Activated CD4-positive, alpha-beta T cell treated with anti-CD3 and anti-CD28 coated beads, Interleukin-2, amount 10 ng/mL, durations not matched to agents 7 days and 5 days (primary cell): ENCODE measurements around the gene GIMAP2. TPM values are rescaled to one million over a fixed set of nuclear protein-coding genes. Genes with fewer than 3 reads are reported as not detected.
A peak's percentile ranks its signal among the peaks of the same experiment; 100 is the strongest.

Experiments used
- CTCF ChIA-PET: fragments of 350-600 bp; sonication (Branson Sonifier 250); formaldehyde crosslinking; loops from one replicate; lab custom pipeline; 2021; ENCODE audit warnings: antibody characterized with exemption; lab: Charles Lee
- POLR2A ChIA-PET: fragments of 350-600 bp; sonication (Branson Sonifier 250); formaldehyde crosslinking; loops from one replicate; lab custom pipeline; 2021; ENCODE audit warnings: antibody characterized with exemption; lab: Charles Lee
- DNase-seq: peaks from one replicate; pipeline ENCODE4 v3.0.0-alpha.2; 2020
- H3K27ac Mint-ChIP-seq: one replicate; pipeline ENCODE4 v1.8.0; 2021; ENCODE audit warnings: mild to moderate bottlenecking, moderate library complexity, mixed read lengths
- H3K27me3 Mint-ChIP-seq: one replicate; pipeline ENCODE4 v1.8.0; 2021; ENCODE audit warnings: mixed read lengths
- H3K36me3 Mint-ChIP-seq: one replicate; pipeline ENCODE4 v1.8.0; 2021; ENCODE audit warnings: low read depth, mixed read lengths
- H3K4me1 Mint-ChIP-seq: one replicate; pipeline ENCODE4 v1.8.0; 2021; ENCODE audit warnings: mixed read lengths
- H3K4me3 Mint-ChIP-seq: one replicate; pipeline ENCODE4 v1.8.0; 2021; ENCODE audit warnings: mild to moderate bottlenecking, moderate library complexity, mixed read lengths
- H3K9me3 Mint-ChIP-seq: one replicate; pipeline ENCODE4 v1.8.0; 2021; ENCODE audit warnings: mixed read lengths
- total RNA-seq, 2 experiments: library from RNA; stranded (reverse); gene quantifications; one replicate each; pipeline ENCODE4 v1.2.3, GENCODE V29; 2021

Gene GIMAP2
- total RNA-seq, 2 experiments from 2014 or later: 97.7 to 102 TPM

DNA sequence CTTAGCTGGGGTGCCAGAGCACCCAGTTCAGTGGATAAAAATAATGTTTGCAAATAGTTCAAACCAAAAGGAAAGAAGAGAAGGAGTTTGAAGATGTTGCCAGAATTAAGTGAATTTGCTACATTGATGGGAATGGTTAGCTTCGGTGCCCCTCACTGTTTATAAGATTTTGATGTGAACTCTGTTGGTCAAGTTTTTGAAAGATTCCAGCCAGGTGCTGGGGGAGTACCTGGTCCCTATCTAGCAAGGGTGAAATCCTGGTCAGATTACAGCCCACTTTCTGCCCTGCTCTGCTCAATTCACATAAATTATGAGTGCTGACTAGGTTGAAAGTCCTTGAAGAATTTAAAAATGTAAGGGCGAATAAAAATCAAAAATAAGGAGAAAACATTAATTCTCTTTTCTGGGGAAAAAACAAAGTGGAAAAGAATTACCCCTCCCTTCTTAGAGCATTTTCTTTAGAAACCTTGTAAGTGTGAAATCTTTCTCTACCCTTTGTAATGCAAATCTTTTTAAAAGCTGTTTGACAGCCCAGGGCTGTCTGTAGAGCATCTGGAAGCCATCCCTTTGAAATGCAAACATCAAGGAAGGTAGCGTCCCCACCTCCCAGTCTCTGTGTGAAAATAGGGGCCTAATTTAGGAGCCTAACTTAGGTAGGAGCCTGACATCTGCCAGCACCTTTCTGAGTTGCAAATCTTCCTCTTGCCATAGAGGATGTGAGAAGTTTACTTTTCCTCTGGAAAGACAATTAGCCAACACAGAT is 50.3 kb downstream of the GIMAP2 start:
- ChIA-PET POLR2A (no interaction called here), CTCF (interaction anchor here (1.1 to 1.7 kb wide), 2 partner anchors 10 to 104 kb away, joined by 3 to 4 read pairs; partner anchors contain the start of gene GIMAP6)
- no peak for DNase-seq
- peak overlapping the region; percentile 85 for H3K4me3 Mint-ChIP-seq
- no peaks in the 10 kb centered on the region for H3K27me3 Mint-ChIP-seq
- peak overlapping the region; percentile 88 for H3K27ac Mint-ChIP-seq
- peaks cover 23% of the 10 kb centered on the region for H3K9me3 Mint-ChIP-seq
- H3K36me3 Mint-ChIP-seq: peaks cover 58% of the 10 kb centered on the region
- peaks cover 69% of the 10 kb centered on the region for H3K4me1 Mint-ChIP-seq

DNA sequence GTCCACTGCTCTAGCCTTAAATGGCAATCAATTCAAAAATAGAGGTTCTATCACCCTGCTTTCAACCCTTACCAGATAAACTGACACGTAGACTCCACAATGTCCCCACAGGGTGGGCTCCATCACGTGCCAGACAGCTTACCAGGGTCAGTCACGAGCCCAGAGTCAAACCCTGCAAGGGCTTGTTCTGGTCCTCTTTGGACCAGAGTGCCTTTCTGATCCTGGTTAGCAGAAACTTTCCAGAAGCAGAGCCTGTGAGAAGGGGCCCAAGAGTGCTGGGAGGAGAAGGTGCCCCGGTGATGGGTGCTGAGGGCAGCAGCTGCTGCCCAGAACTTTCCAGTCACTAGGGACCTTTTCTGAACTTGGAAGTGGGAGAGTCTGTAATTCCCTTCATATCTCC is 51.4 kb downstream of the GIMAP2 start:
- Mint-ChIP-seq H3K36me3 (peaks cover 63% of the 10 kb centered on the region), H3K27me3 (no peaks in the 10 kb centered on the region), H3K9me3 (peaks cover 19% of the 10 kb centered on the region), H3K4me3 (peak overlapping the region; percentile 85), H3K27ac (peak overlapping the region; percentile 88), H3K4me1 (peaks cover 74% of the 10 kb centered on the region)
- ChIA-PET POLR2A (interaction anchor here (0.6 to 1.7 kb wide), 2 partner anchors 51 to 68 kb away, joined by 3 to 5 read pairs; partner anchors contain the start of gene GIMAP2), CTCF (interaction anchor here (0.6 to 1.4 kb wide), 3 partner anchors 8 to 384 kb away, joined by 3 to 5 read pairs (median 3); no protein-coding TSS in a partner anchor)
- no peak for DNase-seq

GRCh38 chr7:150737265-150738055 is 52.0 kb downstream of the GIMAP2 start, which contains the start of gene GIMAP5:
Gene GIMAP5 (plus strand): TSS chr7:150737418. CDS start chr7:150740885, 3,467 bp downstream.
- peaks cover 18% of the 10 kb centered on the region for H3K9me3 Mint-ChIP-seq
- peaks cover 68% of the 10 kb centered on the region for H3K36me3 Mint-ChIP-seq
- H3K27ac Mint-ChIP-seq: peak within 1 kb of the TSS; percentile 88
- no peaks in the 10 kb centered on the region for H3K27me3 Mint-ChIP-seq
- H3K4me3 Mint-ChIP-seq: peak within 1 kb of the TSS; percentile 85
- DNase-seq: peak; percentile 64
- peaks cover 74% of the 10 kb centered on the region for H3K4me1 Mint-ChIP-seq
- POLR2A ChIA-PET: interaction anchor here (1.1 to 1.7 kb wide), 5 partner anchors 17 to 288 kb away, joined by 3 to 11 read pairs (median 5); partner anchors contain the start of gene GIMAP6
- CTCF ChIA-PET: interaction anchor here (0.6 to 1.4 kb wide), 5 partner anchors 9 to 416 kb away, joined by 3 to 5 read pairs (median 3); no protein-coding TSS in a partner anchor

DNA sequence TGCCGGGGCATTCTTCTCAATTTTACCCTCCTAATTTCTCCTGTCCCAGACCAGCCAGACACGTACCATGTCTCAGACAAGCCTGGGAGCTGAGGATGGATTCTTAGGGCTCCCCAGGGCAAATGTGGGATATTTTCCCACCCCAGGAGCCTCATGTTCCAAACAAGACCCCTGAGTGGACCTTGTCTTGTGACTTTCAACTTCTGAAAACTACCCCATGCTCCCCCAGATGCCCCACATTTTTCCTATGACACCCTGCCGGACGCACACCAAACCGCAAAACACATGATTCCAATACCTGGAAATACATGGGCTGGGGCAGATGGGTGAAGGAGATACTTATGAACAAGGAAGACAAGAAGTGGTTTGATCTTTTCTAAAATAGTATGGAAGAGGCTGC is 52.6 kb downstream of the GIMAP2 start:
- peaks cover 74% of the 10 kb centered on the region for H3K4me1 Mint-ChIP-seq
- peak overlapping the region; percentile 85 for H3K4me3 Mint-ChIP-seq
- H3K36me3 Mint-ChIP-seq: peaks cover 73% of the 10 kb centered on the region
- peak overlapping the region; percentile 88 for H3K27ac Mint-ChIP-seq
- CTCF ChIA-PET: interaction anchor here (0.6 to 1.4 kb wide), 5 partner anchors 9 to 415 kb away, joined by 3 to 5 read pairs (median 4); no protein-coding TSS in a partner anchor
- peak; percentile 65 for DNase-seq
- POLR2A ChIA-PET: interaction anchor here (0.6 to 1.7 kb wide), 6 partner anchors 17 to 289 kb away, joined by 3 to 11 read pairs (median 4); partner anchors contain the start of gene GIMAP6
- H3K9me3 Mint-ChIP-seq: peaks cover 16% of the 10 kb centered on the region
- H3K27me3 Mint-ChIP-seq: no peaks in the 10 kb centered on the region

GRCh38 chr7:150738591-150739001 is 53.1 kb downstream of the GIMAP2 start:
- Mint-ChIP-seq H3K4me3 (peak overlapping the region; percentile 85), H3K36me3 (peaks cover 73% of the 10 kb centered on the region), H3K27me3 (no peaks in the 10 kb centered on the region), H3K9me3 (peaks cover 12% of the 10 kb centered on the region), H3K27ac (peak overlapping the region; percentile 88), H3K4me1 (peaks cover 74% of the 10 kb centered on the region)
- ChIA-PET POLR2A (interaction anchor here (0.6 to 1.7 kb wide), 5 partner anchors 16 to 289 kb away, joined by 3 to 11 read pairs (median 4); partner anchors contain the start of gene GIMAP6), CTCF (interaction anchor here (0.6 to 1.5 kb wide), 4 partner anchors 17 to 415 kb away, joined by 3 to 5 read pairs (median 4); no protein-coding TSS in a partner anchor)
- DNase-seq: no peak

GRCh38 chr7:150739033-150739432 is 53.5 kb downstream of the GIMAP2 start:
- H3K4me3 Mint-ChIP-seq: peak overlapping the region; percentile 85
- peaks cover 74% of the 10 kb centered on the region for H3K4me1 Mint-ChIP-seq
- H3K27me3 Mint-ChIP-seq: no peaks in the 10 kb centered on the region
- peak overlapping the region; percentile 88 for H3K27ac Mint-ChIP-seq
- peaks cover 74% of the 10 kb centered on the region for H3K36me3 Mint-ChIP-seq
- DNase-seq: no peak
- peaks cover 12% of the 10 kb centered on the region for H3K9me3 Mint-ChIP-seq
- ChIA-PET CTCF (interaction anchor here (1.3 to 1.5 kb wide), 2 partner anchors 16 to 147 kb away, joined by 4 to 5 read pairs; no protein-coding TSS in a partner anchor), POLR2A (interaction anchor here (0.6 to 1.7 kb wide), 3 partner anchors 16 to 290 kb away, joined by 4 to 11 read pairs (median 9); no protein-coding TSS in a partner anchor)

- ChIA-PET POLR2A (no interaction called here), CTCF (interaction anchor here (1.5 kb wide), 1 partner anchor 15 kb away, joined by 5 read pairs; no protein-coding TSS in a partner anchor)
- Mint-ChIP-seq H3K27ac (peak overlapping the region; percentile 85), H3K4me1 (peaks cover 74% of the 10 kb centered on the region), H3K27me3 (no peaks in the 10 kb centered on the region), H3K4me3 (peak overlapping the region; percentile 85), H3K9me3 (peaks cover 7% of the 10 kb centered on the region), H3K36me3 (peaks cover 75% of the 10 kb centered on the region)
- DNase-seq: no peak
These were observed 54.5 kb downstream of the GIMAP2 start for GRCh38 chr7:150740053-150740452.

- Mint-ChIP-seq H3K9me3 (peaks cover 6% of the 10 kb centered on the region), H3K27ac (peak overlapping the region; percentile 83), H3K4me3 (peak overlapping the region; percentile 85), H3K27me3 (no peaks in the 10 kb centered on the region), H3K36me3 (peaks cover 94% of the 10 kb centered on the region), H3K4me1 (peaks cover 76% of the 10 kb centered on the region)
- POLR2A ChIA-PET: interaction anchor here (0.6 to 1.5 kb wide), 4 partner anchors 10 to 175 kb away, joined by 3 to 4 read pairs (median 4); partner anchors contain the start of gene GIMAP4
- CTCF ChIA-PET: interaction anchor here (1.1 to 5.0 kb wide), 5 partner anchors 10 to 293 kb away, joined by 3 to 20 read pairs (median 6); no protein-coding TSS in a partner anchor
- no peak for DNase-seq
These were observed 56.9 kb downstream of the GIMAP2 start for GRCh38 chr7:150742286-150742968.

Other genes starting within 250 kb of the GIMAP2 start
- 10 to 100 TPM; 35.9 to 36.3 TPM for gene GIMAP8, start 235.1 kb upstream of the GIMAP2 start, total RNA-seq
- 100 to 1,000 TPM; 239 to 244 TPM for gene GIMAP7, start 170.8 kb upstream of the GIMAP2 start, total RNA-seq
- gene GIMAP4, start 118.3 kb upstream of the GIMAP2 start, total RNA-seq: 100 to 1,000 TPM; 311 to 335 TPM
- 100 to 1,000 TPM; 105 to 109 TPM for gene GIMAP6, start 53.3 kb upstream of the GIMAP2 start, total RNA-seq
- 10 to 100 TPM; 18.1 to 19.6 TPM for gene GIMAP1, start 30.9 kb downstream of the GIMAP2 start, total RNA-seq
- gene GIMAP5, start 51.7 kb downstream of the GIMAP2 start, total RNA-seq: 100 to 1,000 TPM; 111 to 149 TPM
- gene TMEM176B, start 114.7 kb downstream of the GIMAP2 start, total RNA-seq: not detected
- not detected for gene TMEM176A, start 115.1 kb downstream of the GIMAP2 start, total RNA-seq
- gene AOC1, start 166.8 kb downstream of the GIMAP2 start, total RNA-seq: not detected